Right atrium auricular region (tissue), 2 donors: Measurements from ENCODE around the gene NT5E. TPM values are rescaled to one million over a fixed set of nuclear protein-coding genes. Genes with fewer than 3 reads are reported as not detected.

Experiments
- DNase-seq: peaks from one replicate; pipeline ENCODE4 v3.0.0-alpha.2; 2019; ENCODE audit warnings: low spot score
- H3K27ac ChIP-seq, 2 donors: fragments of 200-600 bp; sonication (generic); 1 replicate in 1 of 2; 2 replicates in 1 of 2; pipeline ENCODE4 v1.5.1; 2016 to 2019
- H3K27me3 ChIP-seq, 2 donors: fragments of 200-600 bp; sonication (generic); one replicate each; pipeline versions ENCODE4 v1.5.1 to v1.6.0; 2017 to 2019
- H3K36me3 ChIP-seq: fragments of 200-600 bp; sonication (generic); one replicate; pipeline ENCODE4 v1.5.1; 2016
- H3K4me1 ChIP-seq, 2 donors: fragments of 200-600 bp; sonication (generic); one replicate each; pipeline versions ENCODE4 v1.5.1 to v1.6.0; 2017 to 2019
- H3K4me3 ChIP-seq, 2 donors: fragments of 200-600 bp; sonication (generic); 1 replicate in 1 of 2; 2 replicates in 1 of 2; pipeline ENCODE4 v1.5.1; 2017 to 2019; ENCODE audit warnings: mild to moderate bottlenecking in 1 of 2, moderate library complexity in 1 of 2
- H3K9me3 ChIP-seq, 2 donors: fragments of 200-600 bp; sonication (generic); one replicate each; pipeline ENCODE4 v1.5.1; 2019
- CTCF ChIP-seq, 2 donors: fragments of 200-600 bp; sonication (generic); IDR thresholded peaks; one replicate each; pipeline ENCODE4 v1.5.1; 2019; ENCODE audit warnings: antibody characterized with exemption in 2 of 2
- total RNA-seq, 2 donors: library from RNA; depleted of rRNA; stranded (reverse); fragments of >200 nt; gene quantifications; one replicate each; pipeline ENCODE4 v1.1.0, GENCODE V29; 2016

NT5E gene
- total RNA-seq, 2 donors from 2014 or later = 7.1 to 10.6 TPM

GRCh38 chr6:85458782-85459181, 8.9 kb downstream of the NT5E start:
- H3K27me3 ChIP-seq = no peaks in the 10 kb centered on the region
- no peak for DNase-seq
- no peaks in the 10 kb centered on the region for H3K36me3 ChIP-seq
- peak overlapping the region in 1 of 2 donors; percentile 65 for H3K27ac ChIP-seq
- H3K4me1 ChIP-seq = peaks cover 0 to 22% of the 10 kb centered on the region in 2 donors
- H3K4me3 ChIP-seq = no peak overlapping the region
- no peaks in the 10 kb centered on the region for H3K9me3 ChIP-seq
- no peak for TF ChIP-seq CTCF (IDR thresholded peaks at IDR 0.05)

GRCh38 chr6:85459224-85459901, 9.5 kb downstream of the NT5E start:
- no peak for DNase-seq
- no peak for TF ChIP-seq CTCF (IDR thresholded peaks at IDR 0.05)
- H3K9me3 ChIP-seq = no peaks in the 10 kb centered on the region
- H3K4me1 ChIP-seq = peaks cover 0 to 22% of the 10 kb centered on the region in 2 donors
- no peaks in the 10 kb centered on the region for H3K36me3 ChIP-seq
- H3K27ac ChIP-seq = peak overlapping the region in 1 of 2 donors; percentile 65
- H3K4me3 ChIP-seq = no peak overlapping the region
- no peaks in the 10 kb centered on the region for H3K27me3 ChIP-seq

DNA sequence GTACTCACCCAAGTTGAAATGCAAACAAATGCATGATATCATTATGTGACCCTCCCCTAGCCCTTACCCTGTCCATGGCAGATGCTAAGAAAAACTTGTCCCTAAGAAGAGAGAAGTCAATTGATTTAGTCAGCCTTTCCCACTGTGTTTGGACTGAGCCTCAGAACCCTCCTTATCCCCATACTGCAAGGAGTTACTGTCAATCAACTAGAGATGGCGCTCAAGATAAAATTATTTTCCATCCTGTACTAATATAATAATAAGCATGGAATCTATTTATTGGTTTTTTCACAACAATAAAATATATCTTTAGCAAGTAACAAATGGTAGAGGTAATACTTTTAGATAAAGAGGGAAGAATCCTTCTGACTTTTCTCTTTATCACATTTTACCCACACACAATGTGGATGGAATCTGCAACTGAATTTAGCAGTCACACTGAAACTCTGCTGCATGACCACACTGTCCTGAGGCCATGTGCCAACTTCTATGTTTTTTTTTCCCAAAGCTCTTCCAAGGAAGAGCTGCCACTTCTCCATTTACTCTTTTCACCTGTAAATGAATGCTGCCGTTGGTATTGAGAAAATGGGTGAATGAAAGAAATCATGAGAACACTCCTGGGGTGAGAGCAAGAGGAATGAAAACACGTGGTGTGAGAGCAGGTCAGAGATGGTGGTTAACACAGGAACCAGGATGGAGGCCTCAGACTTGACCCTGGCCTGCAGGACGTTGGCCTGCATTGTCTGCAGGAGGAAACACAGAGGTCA, 10.5 kb downstream of the NT5E start:
- no peaks in the 10 kb centered on the region for H3K27me3 ChIP-seq
- H3K4me3 ChIP-seq = no peak overlapping the region
- H3K9me3 ChIP-seq = no peaks in the 10 kb centered on the region
- H3K36me3 ChIP-seq = no peaks in the 10 kb centered on the region
- no peak for DNase-seq
- peaks cover 0 to 22% of the 10 kb centered on the region in 2 donors for H3K4me1 ChIP-seq
- H3K27ac ChIP-seq = peak overlapping the region in 1 of 2 donors; percentile 65
- no peak for TF ChIP-seq CTCF (IDR thresholded peaks at IDR 0.05)

DNA sequence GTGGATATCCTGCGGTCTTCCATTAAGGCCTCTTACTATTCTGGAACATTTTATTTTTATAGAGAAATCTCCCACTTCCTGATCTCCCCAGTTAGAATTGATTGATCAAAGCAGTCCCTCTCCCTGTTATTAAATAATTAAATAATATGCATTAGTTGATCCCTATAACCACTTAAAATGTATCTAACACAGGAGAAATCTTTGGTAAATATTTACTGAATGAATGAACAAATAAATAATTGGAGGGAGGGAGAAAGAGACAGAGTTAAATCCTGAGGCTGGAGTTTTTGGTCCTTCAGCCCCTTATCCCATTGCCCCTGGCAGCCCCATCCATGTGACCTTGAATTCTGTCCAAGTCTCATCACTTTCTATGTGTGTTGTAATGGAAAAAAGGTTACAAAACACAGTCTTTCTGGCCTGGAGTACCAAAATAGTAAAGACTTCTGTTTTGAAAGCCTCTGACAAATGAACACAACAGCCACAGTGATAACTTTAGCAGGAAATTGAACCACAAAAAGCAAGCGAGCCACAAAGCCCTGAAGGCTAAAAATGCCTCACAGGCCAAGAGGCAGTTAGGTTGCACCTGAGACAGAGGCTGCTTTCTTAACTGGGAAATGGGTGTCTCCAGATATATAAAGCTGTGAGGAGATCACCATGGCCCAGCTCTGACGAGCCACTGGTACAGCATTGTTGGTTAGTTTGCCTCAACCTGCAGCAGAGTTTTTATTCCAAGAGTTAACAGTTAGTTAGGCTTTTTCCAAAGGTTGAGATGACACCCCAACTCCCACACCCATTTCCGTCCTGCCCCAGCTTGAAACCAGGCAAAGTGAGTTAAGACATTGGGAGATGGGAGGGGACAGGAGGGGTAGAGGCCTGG, 11.3 kb downstream of the NT5E start:
- peaks cover 0 to 22% of the 10 kb centered on the region in 2 donors for H3K4me1 ChIP-seq

More for the DNA sequence above, 11.3 kb downstream of the NT5E start:
- Histone ChIP-seq H3K4me3 (no peak overlapping the region), H3K36me3 (no peaks in the 10 kb centered on the region), H3K9me3 (no peaks in the 10 kb centered on the region), H3K27ac (peak overlapping the region; percentile 13 to 63), H3K27me3 (no peaks in the 10 kb centered on the region)
- DNase-seq = no peak
- no peak for TF ChIP-seq CTCF (IDR thresholded peaks at IDR 0.05)
